IPS DF 6.9 (cell line): Measurements from ENCODE around the gene ALOX5.

ENCODE experiments used
- DNase-seq: peaks from one replicate; pipeline ENCODE4 v3.0.0-alpha.2; 2013; ENCODE audit warnings: low read depth, low spot score
- H3K27ac ChIP-seq: one replicate; pipeline ENCODE4 v1.5.1; 2013; ENCODE audit warnings: low read length, control low read depth
- H3K27me3 ChIP-seq: 2 replicates; pipeline ENCODE4 v1.6.1; 2013; ENCODE audit warnings: mild to moderate bottlenecking, low read length; ENCODE audit not compliant: control insufficient read depth, insufficient read depth
- H3K36me3 ChIP-seq: 2 replicates; pipeline ENCODE4 v1.6.1; 2013; ENCODE audit warnings: low read length; ENCODE audit not compliant: control insufficient read depth, insufficient read depth
- H3K4me1 ChIP-seq: 2 replicates; pipeline ENCODE4 v1.6.1; 2013; ENCODE audit warnings: low read length; ENCODE audit not compliant: control insufficient read depth, insufficient read depth
- H3K4me3 ChIP-seq: 2 replicates; pipeline ENCODE4 v1.5.1; 2013; ENCODE audit warnings: mild to moderate bottlenecking, low read length
- H3K9me3 ChIP-seq: 2 replicates; pipeline ENCODE4 v1.6.1; 2013; ENCODE audit warnings: low read length, inconsistent platforms; ENCODE audit not compliant: control insufficient read depth, insufficient read depth
- WGBS: extraction: QIAGEN DNeasy Blood & Tissue Kit; methylation state at CpG from one replicate; pipeline ENCODE4 v1.1.7; 2013; ENCODE audit warnings: mixed read lengths, missing lambda C conversion rate; ENCODE audit not compliant: insufficient read length, insufficient coverage; 5-methylcytosine and 5-hydroxymethylcytosine counted together

Gene ALOX5

GRCh38 chr10:45453639-45454255 is 79.7 kb downstream of the ALOX5 start:
- no peaks in the 10 kb centered on the region for H3K36me3 ChIP-seq
- no peak for DNase-seq
- no peak overlapping the region for H3K27ac ChIP-seq
- H3K27me3 ChIP-seq = no peaks in the 10 kb centered on the region
- H3K9me3 ChIP-seq = no peaks in the 10 kb centered on the region
- H3K4me3 ChIP-seq = no peak overlapping the region
- H3K4me1 ChIP-seq = no peaks in the 10 kb centered on the region
- no CpG with 5 or more reads among the region's 9 CpGs for WGBS

- no peak for DNase-seq
- H3K9me3 ChIP-seq = no peaks in the 10 kb centered on the region
- H3K27me3 ChIP-seq = no peaks in the 10 kb centered on the region
- WGBS = no CpG with 5 or more reads among the region's 9 CpGs
- H3K27ac ChIP-seq = no peak overlapping the region
- no peak overlapping the region for H3K4me3 ChIP-seq
- H3K4me1 ChIP-seq = no peaks in the 10 kb centered on the region
- no peaks in the 10 kb centered on the region for H3K36me3 ChIP-seq
Observed at GRCh38 chr10:45454262-45454661, 80.2 kb downstream of the ALOX5 start.

- Histone ChIP-seq H3K4me3 (no peak overlapping the region), H3K27me3 (no peaks in the 10 kb centered on the region), H3K36me3 (no peaks in the 10 kb centered on the region), H3K27ac (no peak overlapping the region), H3K4me1 (no peaks in the 10 kb centered on the region), H3K9me3 (no peaks in the 10 kb centered on the region)
- WGBS = no CpG with 5 or more reads among the region's 3 CpGs
- DNase-seq = no peak
Observed at GRCh38 chr10:45454859-45455258, 80.8 kb downstream of the ALOX5 start.

GRCh38 chr10:45456233-45456632 is 82.2 kb downstream of the ALOX5 start:
- H3K9me3 ChIP-seq = no peaks in the 10 kb centered on the region
- no peak overlapping the region for H3K27ac ChIP-seq
- no peak overlapping the region for H3K4me3 ChIP-seq
- no CpG with 5 or more reads among the region's 7 CpGs for WGBS
- no peaks in the 10 kb centered on the region for H3K4me1 ChIP-seq
- no peak for DNase-seq
- H3K27me3 ChIP-seq = no peaks in the 10 kb centered on the region
- no peaks in the 10 kb centered on the region for H3K36me3 ChIP-seq

GRCh38 chr10:45456822-45457221 is 82.8 kb downstream of the ALOX5 start:
- WGBS = no CpG with 5 or more reads among the region's 7 CpGs
- H3K36me3 ChIP-seq = no peaks in the 10 kb centered on the region
- H3K4me1 ChIP-seq = no peaks in the 10 kb centered on the region
- no peaks in the 10 kb centered on the region for H3K9me3 ChIP-seq
- H3K27ac ChIP-seq = no peak overlapping the region
- no peak overlapping the region for H3K4me3 ChIP-seq
- H3K27me3 ChIP-seq = no peaks in the 10 kb centered on the region
- no peak for DNase-seq

- H3K27me3 ChIP-seq = no peaks in the 10 kb centered on the region
- no peaks in the 10 kb centered on the region for H3K4me1 ChIP-seq
- no CpG with 5 or more reads among the region's 8 CpGs for WGBS
- DNase-seq = no peak
- H3K36me3 ChIP-seq = no peaks in the 10 kb centered on the region
- H3K9me3 ChIP-seq = no peaks in the 10 kb centered on the region
- no peak overlapping the region for H3K27ac ChIP-seq
- no peak overlapping the region for H3K4me3 ChIP-seq
Observed at GRCh38 chr10:45457487-45457886, 83.5 kb downstream of the ALOX5 start.

- Histone ChIP-seq H3K9me3 (no peaks in the 10 kb centered on the region), H3K4me1 (0 out of 2 replicates have a peak, but pooled peaks cover 2% of the 10 kb centered on the region), H3K36me3 (no peaks in the 10 kb centered on the region), H3K27me3 (no peaks in the 10 kb centered on the region), H3K27ac (no peak overlapping the region), H3K4me3 (no peak overlapping the region)
- WGBS = no CpG with 5 or more reads among the region's 6 CpGs
- no peak for DNase-seq
Observed at GRCh38 chr10:45460235-45460878, 86.3 kb downstream of the ALOX5 start.

- Histone ChIP-seq H3K4me3 (no peak overlapping the region), H3K4me1 (0 out of 2 replicates have a peak, but pooled peaks cover 2% of the 10 kb centered on the region), H3K36me3 (no peaks in the 10 kb centered on the region), H3K27me3 (no peaks in the 10 kb centered on the region), H3K27ac (no peak overlapping the region), H3K9me3 (no peaks in the 10 kb centered on the region)
- DNase-seq = no peak
- WGBS = no CpG with 5 or more reads among the region's 7 CpGs
Observed at GRCh38 chr10:45461034-45461433, 87.0 kb downstream of the ALOX5 start.

GRCh38 chr10:45463244-45464116 is 89.5 kb downstream of the ALOX5 start:
- no peaks in the 10 kb centered on the region for H3K9me3 ChIP-seq
- WGBS = no CpG with 5 or more reads among the region's 23 CpGs
- 0 out of 2 replicates have a peak, but pooled peaks cover 2% of the 10 kb centered on the region for H3K4me1 ChIP-seq
- DNase-seq = no peak
- no peaks in the 10 kb centered on the region for H3K36me3 ChIP-seq
- H3K4me3 ChIP-seq = no peak overlapping the region
- no peak overlapping the region for H3K27ac ChIP-seq
- H3K27me3 ChIP-seq = no peaks in the 10 kb centered on the region

- H3K4me3 ChIP-seq = no peak overlapping the region
- H3K9me3 ChIP-seq = no peaks in the 10 kb centered on the region
- H3K4me1 ChIP-seq = 0 out of 2 replicates have a peak, but pooled peaks cover 2% of the 10 kb centered on the region
- no peaks in the 10 kb centered on the region for H3K36me3 ChIP-seq
- no peaks in the 10 kb centered on the region for H3K27me3 ChIP-seq
- WGBS = no CpG with 5 or more reads among the region's 6 CpGs
- H3K27ac ChIP-seq = no peak overlapping the region
- no peak for DNase-seq
Observed at GRCh38 chr10:45464958-45465567, 91.0 kb downstream of the ALOX5 start.
